H1 (cell line): ENCODE measurements around the gene TBC1D13. TPM values are rescaled to one million over a fixed set of nuclear protein-coding genes. Genes with fewer than 3 reads are reported as not detected.

Source experiments
- polyA plus RNA-seq, 7 experiments: library from polyadenylated mRNA; depleted of rRNA in 3 of 7; stranded (reverse) in 5 of 7; unstranded in 2 of 7; fragments of >200 nt in 5 of 7; fragments of 200-250 nt in 2 of 7; gene quantifications; 1 replicate in 5 of 7; 2 replicates in 1 of 7; 4 replicates in 1 of 7; pipeline versions ENCODE4 v1.2.1 to v1.2.3, GENCODE V29; 2011 to 2013; ENCODE audit warnings: missing spikeins in 2 of 7, mixed read lengths in 2 of 7
- total RNA-seq: library from RNA; stranded (reverse); fragmentation: NEBNext Ultra II Directional; extraction: Animal tissue kit (Norgen Biotek cat#: 25700); gene quantifications from 2 replicates; pipeline ENCODE4 v1.2.1, GENCODE V29; 2021
- TF ChIP-seq, protein P1 (sequence below), 3 experiments: IDR thresholded peaks; 1 replicate in 2 of 3; 2 replicates in 1 of 3; pipeline versions ENCODE4 v1.5.1 to v1.6.1; 2011; ENCODE audit warnings: low read length in 3 of 3, mild to moderate bottlenecking in 3 of 3, inconsistent platforms in 2 of 3, low read depth in 1 of 3, moderate library complexity in 1 of 3; ENCODE audit not compliant: insufficient read depth in 1 of 3; ENCODE audit errors: control extremely low read depth in 1 of 3

Gene TBC1D13
- total and polyA plus RNA-seq, 2 of the 8 experiments (the other 6 are each of a cell fraction or from before 2014, with no cell fraction given) = 21.3 to 24.7 TPM

- TF ChIP-seq, protein P1, sequence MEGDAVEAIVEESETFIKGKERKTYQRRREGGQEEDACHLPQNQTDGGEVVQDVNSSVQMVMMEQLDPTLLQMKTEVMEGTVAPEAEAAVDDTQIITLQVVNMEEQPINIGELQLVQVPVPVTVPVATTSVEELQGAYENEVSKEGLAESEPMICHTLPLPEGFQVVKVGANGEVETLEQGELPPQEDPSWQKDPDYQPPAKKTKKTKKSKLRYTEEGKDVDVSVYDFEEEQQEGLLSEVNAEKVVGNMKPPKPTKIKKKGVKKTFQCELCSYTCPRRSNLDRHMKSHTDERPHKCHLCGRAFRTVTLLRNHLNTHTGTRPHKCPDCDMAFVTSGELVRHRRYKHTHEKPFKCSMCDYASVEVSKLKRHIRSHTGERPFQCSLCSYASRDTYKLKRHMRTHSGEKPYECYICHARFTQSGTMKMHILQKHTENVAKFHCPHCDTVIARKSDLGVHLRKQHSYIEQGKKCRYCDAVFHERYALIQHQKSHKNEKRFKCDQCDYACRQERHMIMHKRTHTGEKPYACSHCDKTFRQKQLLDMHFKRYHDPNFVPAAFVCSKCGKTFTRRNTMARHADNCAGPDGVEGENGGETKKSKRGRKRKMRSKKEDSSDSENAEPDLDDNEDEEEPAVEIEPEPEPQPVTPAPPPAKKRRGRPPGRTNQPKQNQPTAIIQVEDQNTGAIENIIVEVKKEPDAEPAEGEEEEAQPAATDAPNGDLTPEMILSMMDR (IDR thresholded peaks at IDR 0.05; ENCODE audit: control extremely low read depth in 1 of 3, insufficient read depth in 1 of 3, low read depth in 1 of 3, low read length in 3 of 3) = no peak
These were observed 4.4 kb upstream of the TBC1D13 start (continued) for GRCh38 chr9:128782669-128783068.
